ENCODE measurements around the gene HTR3E. TPM values are rescaled to one million over a fixed set of nuclear protein-coding genes. Genes with fewer than 3 reads are reported as not detected.

Gene HTR3E
- total and polyA plus RNA-seq, 12 donors = not detected

- Histone ChIP-seq H3K27ac (peak within 1 kb of the TSS; percentile 48 to 95 (median 87)), H3K27me3 (no peaks in the 10 kb centered on the region), H3K4me3 (peak within 1 kb of the TSS; percentile 72 to 98 (median 84)), H3K36me3 (replicated peaks in 1 of 2) (no peaks in the 10 kb centered on the region), H3K4me1 (replicated peaks in 1 of 2) (peaks cover 24 to 33% of the 10 kb centered on the region in 2 donors), H3K9me3 (replicated peaks in 1 of 3) (no peaks in the 10 kb centered on the region)
- intact Hi-C loops (cut with DNase I) = no loop called here
- TF ChIP-seq POLR2A (IDR thresholded peaks at IDR 0.05) (peak; percentile 61 to 65), CTCF (IDR thresholded peaks at IDR 0.05) (no peak)
- DNase-seq = peak; percentile 63 to 75 (median 69)
- 1 to 2% (median 1%) methylated on average over 12 to 84 of the region's 84 CpGs for whole genome bisulfite sequencing, 4 donors
These were observed 58.2 kb downstream of the HTR3E start, which contains the start of gene DVL3 for GRCh38 chr3:184154885-184155643. DVL3 (plus strand) TSS chr3:184155377; CDS start chr3:184155636, 259 bp downstream.

- TF ChIP-seq CTCF (IDR thresholded peaks at IDR 0.05) = no peak
- no peak for TF ChIP-seq POLR2A (IDR thresholded peaks at IDR 0.05)
- H3K36me3 ChIP-seq (replicated peaks in 1 of 2) = no peaks in the 10 kb centered on the region
- peak overlapping the region; percentile 48 to 95 (median 87) for H3K27ac ChIP-seq
- H3K4me3 ChIP-seq = peak overlapping the region; percentile 72 to 98 (median 84)
- DNase-seq = peak in 6 of 7 donors; percentile 46 to 72 (median 52)
- no peaks in the 10 kb centered on the region for H3K27me3 ChIP-seq
- WGBS, 4 donors = 0 to 2% (median 1%) methylated on average over 18 to 47 of the region's 47 CpGs
- peaks cover 33 to 41% of the 10 kb centered on the region in 2 donors for H3K4me1 ChIP-seq (replicated peaks in 1 of 2)
- no peaks in the 10 kb centered on the region for H3K9me3 ChIP-seq (replicated peaks in 1 of 3)
- intact Hi-C loops (cut with DNase I) = no loop called here
These were observed 59.0 kb downstream of the HTR3E start for GRCh38 chr3:184155644-184156521.

GRCh38 chr3:184156522-184156955 lies 59.7 kb downstream of the HTR3E start:
- WGBS, 4 donors = 0 to 2% (median 0%) methylated on average over 6 of the region's 6 CpGs; no CpG with 5 or more reads in 1 of the 4 donors
- no peaks in the 10 kb centered on the region for H3K27me3 ChIP-seq
- H3K27ac ChIP-seq = peak overlapping the region in 4 of 5 donors; percentile 76 to 95 (median 88)
- no peaks in the 10 kb centered on the region for H3K36me3 ChIP-seq (replicated peaks in 1 of 2)
- peak overlapping the region; percentile 72 to 98 (median 84) for H3K4me3 ChIP-seq
- TF ChIP-seq CTCF (IDR thresholded peaks at IDR 0.05) (no peak), POLR2A (IDR thresholded peaks at IDR 0.05) (no peak)
- intact Hi-C loops (cut with DNase I) = no loop called here
- peaks cover 39 to 48% of the 10 kb centered on the region in 2 donors for H3K4me1 ChIP-seq (replicated peaks in 1 of 2)
- no peaks in the 10 kb centered on the region for H3K9me3 ChIP-seq (replicated peaks in 1 of 3)
- peak; percentile 50 to 73 (median 58) for DNase-seq

Small RNA genes within 50 kb of the gene (small RNA-seq; reads per million reads assigned to genes)
- gene RF00019 = 0 reads per million in 2 donors

Other genes with a start within 250 kb of the HTR3E start
- 10 to 100 TPM; 29.4 to 83.4 (median 45.3) TPM for gene PARL, start 212.2 kb upstream of the HTR3E start, total RNA-seq
- 100 to 1,000 TPM in 2 of 3 donors, 10 to 100 TPM in 1; 56.4 to 119 (median 116) TPM for gene PARL, start 212.2 kb upstream of the HTR3E start, polyA plus RNA-seq
- gene ABCC5, start 79.2 kb upstream of the HTR3E start, total RNA-seq = 10 to 100 TPM; 11.4 to 45.3 (median 24.8) TPM
- gene ABCC5, start 79.2 kb upstream of the HTR3E start, polyA plus RNA-seq = 10 to 100 TPM; 20.8 to 53.9 (median 33.2) TPM
- not detected for gene HTR3D, start 65.3 kb upstream of the HTR3E start, total RNA-seq
- gene HTR3D, start 65.3 kb upstream of the HTR3E start, polyA plus RNA-seq = not detected
- gene HTR3C, start 44.0 kb upstream of the HTR3E start, total RNA-seq = not detected
- under 1 TPM in 1 of 3 donors, not detected in 2; 0.03 TPM for gene HTR3C, start 44.0 kb upstream of the HTR3E start, polyA plus RNA-seq
- gene EIF2B5, start 38.3 kb downstream of the HTR3E start, total RNA-seq = 10 to 100 TPM; 19.1 to 50.8 (median 40.2) TPM
- gene EIF2B5, start 38.3 kb downstream of the HTR3E start, polyA plus RNA-seq = 10 to 100 TPM; 45.9 to 56.1 (median 49.0) TPM
- gene DVL3, start 58.3 kb downstream of the HTR3E start, total RNA-seq = 10 to 100 TPM; 34.1 to 94.1 (median 64.2) TPM
- 10 to 100 TPM; 45.8 to 92.9 (median 69.8) TPM for gene DVL3, start 58.3 kb downstream of the HTR3E start, polyA plus RNA-seq
- gene AP2M1, start 77.8 kb downstream of the HTR3E start, total RNA-seq = 100 to 1,000 TPM; 305 to 700 (median 594) TPM
- 100 to 1,000 TPM; 250 to 882 (median 362) TPM for gene AP2M1, start 77.8 kb downstream of the HTR3E start, polyA plus RNA-seq
- 100 to 1,000 TPM in 8 of 9 donors, 10 to 100 TPM in 1; 93.6 to 292 (median 150) TPM for gene ABCF3, start 89.1 kb downstream of the HTR3E start, total RNA-seq
- 100 to 1,000 TPM; 189 to 353 (median 289) TPM for gene ABCF3, start 89.1 kb downstream of the HTR3E start, polyA plus RNA-seq
- gene VWA5B2, start 132.5 kb downstream of the HTR3E start, total RNA-seq = 100 to 1,000 TPM in 3 of 9 donors, 10 to 100 TPM in 5, 1 to 10 TPM in 1; 1.1 to 140 (median 65.8) TPM
- gene VWA5B2, start 132.5 kb downstream of the HTR3E start, polyA plus RNA-seq = 1,000 to 10,000 TPM in 1 of 3 donors, 100 to 1,000 TPM in 1, 10 to 100 TPM in 1; 29.8 to 1,120 (median 268) TPM
- 100 to 1,000 TPM in 1 of 9 donors, 10 to 100 TPM in 8; 27.7 to 107 (median 59.0) TPM for gene ALG3, start 151.9 kb downstream of the HTR3E start, total RNA-seq
- 10 to 100 TPM; 32.8 to 71.4 (median 42.3) TPM for gene ALG3, start 151.9 kb downstream of the HTR3E start, polyA plus RNA-seq
- 1 to 10 TPM; 2.7 to 8.3 (median 4.3) TPM for gene EEF1AKMT4, start 152.6 kb downstream of the HTR3E start, total RNA-seq
- gene EEF1AKMT4, start 152.6 kb downstream of the HTR3E start, polyA plus RNA-seq = 1 to 10 TPM; 1.8 to 6.6 (median 2.5) TPM
- 10 to 100 TPM in 2 of 9 donors, 1 to 10 TPM in 4, under 1 TPM in 1, not detected in 2; 0.47 to 39.3 (median 6.9) TPM for gene CAMK2N2, start 164.5 kb downstream of the HTR3E start, total RNA-seq
- gene CAMK2N2, start 164.5 kb downstream of the HTR3E start, polyA plus RNA-seq = 10 to 100 TPM in 2 of 3 donors, 1 to 10 TPM in 1; 6.1 to 24.2 (median 12.4) TPM
- gene ECE2, start 179.0 kb downstream of the HTR3E start, total RNA-seq = 1 to 10 TPM in 3 of 9 donors, under 1 TPM in 2, not detected in 4; 0.27 to 9.3 (median 4.5) TPM
- gene ECE2, start 179.0 kb downstream of the HTR3E start, polyA plus RNA-seq = 10 to 100 TPM in 1 of 3 donors, 1 to 10 TPM in 2; 3.0 to 15.2 (median 8.2) TPM
- gene PSMD2, start 202.2 kb downstream of the HTR3E start, total RNA-seq = 100 to 1,000 TPM; 190 to 392 (median 236) TPM
- 100 to 1,000 TPM in 1 of 3 donors, 10 to 100 TPM in 2; 65.1 to 412 (median 73.8) TPM for gene PSMD2, start 202.2 kb downstream of the HTR3E start, polyA plus RNA-seq
- gene EIF4G1, start 217.5 kb downstream of the HTR3E start, total RNA-seq = 100 to 1,000 TPM; 231 to 600 (median 356) TPM
- 100 to 1,000 TPM; 248 to 411 (median 268) TPM for gene EIF4G1, start 217.5 kb downstream of the HTR3E start, polyA plus RNA-seq
- gene FAM131A, start 240.5 kb downstream of the HTR3E start, total RNA-seq = 10 to 100 TPM; 13.9 to 42.4 (median 32.5) TPM
- 10 to 100 TPM; 13.3 to 43.0 (median 39.4) TPM for gene FAM131A, start 240.5 kb downstream of the HTR3E start, polyA plus RNA-seq

All from adrenal gland (tissue), 12 donors.